GM12878 (cell line): ENCODE results near the gene KAZN. TPM values are rescaled to one million over a fixed set of nuclear protein-coding genes. Genes with fewer than 3 reads are reported as not detected.

Experiments
- ATAC-seq: fragments of 200-7000 bp; cut with Tn5 transposase; 3 replicates; pipeline ENCODE4 v1.9.1; 2020; ENCODE audit warnings: mild to moderate bottlenecking, moderate library complexity
- BruUV-seq: library from RNA; stranded (reverse); fragments of 400-500 nt; replicated peaks from 2 replicates; lab custom pipeline; 2021; lab: Mats Ljungman, UMichigan
- CTCF ChIA-PET: fragments of 300-600 bp; sonication (Branson Sonifier 250); formaldehyde crosslinking; extraction: SDS; loops from one replicate; lab custom pipeline; 2021; ENCODE audit warnings: inconsistent platforms; lab: Yijun Ruan, JAX
- POLR2A ChIA-PET: fragments of 350-600 bp; formaldehyde crosslinking; extraction: SDS; loops from one replicate; lab custom pipeline; 2021; ENCODE audit warnings: inconsistent platforms; lab: Charles Lee
- RAD21 ChIA-PET: fragments of 300-600 bp; sonication (Branson Sonifier 250); formaldehyde crosslinking; loops from one replicate; lab custom pipeline; 2023; ENCODE audit warnings: antibody characterized with exemption; ENCODE audit not compliant: unreplicated experiment; lab: Charles Lee
- SMC1A ChIA-PET: fragments of 300-600 bp; sonication (Branson Sonifier 250); formaldehyde crosslinking; loops from one replicate; lab custom pipeline; 2023; ENCODE audit not compliant: unreplicated experiment, uncharacterized antibody; lab: Charles Lee
- DNase-seq: peaks from one replicate; pipeline ENCODE4 v3.0.0-alpha.2; 2011; ENCODE audit warnings: low read depth, low spot score
- FAIRE-seq: peaks from 3 replicates; lab custom pipeline; 2011; peaks lifted over from hg19 to GRCh38; lab: Jason Lieb, UNC
- H2AFZ ChIP-seq: 2 replicates; pipeline ENCODE4 v1.6.0; 2011; ENCODE audit warnings: low read depth, low read length, control low read depth; ENCODE audit not compliant: control insufficient read depth
- H3K27ac ChIP-seq: 2 replicates; pipeline ENCODE4 v1.5.1; 2011; ENCODE audit warnings: control low read depth; ENCODE audit not compliant: control insufficient read depth, insufficient read depth
- H3K27me3 ChIP-seq, 2 experiments: replicated peaks in 1 of 2; 2 replicates each; pipeline versions ENCODE4 v1.6.0 to v1.6.1; 2011; ENCODE audit warnings: low read length in 1 of 2; ENCODE audit not compliant: control insufficient read depth in 2 of 2, insufficient read depth in 2 of 2
- H3K36me3 ChIP-seq, 2 experiments: 2 replicates each; pipeline ENCODE4 v1.5.1; 2011; ENCODE audit warnings: low read length in 1 of 2; ENCODE audit not compliant: control insufficient read depth in 2 of 2, insufficient read depth in 2 of 2
- H3K4me1 ChIP-seq: 2 replicates; pipeline ENCODE4 v1.6.1; 2011; ENCODE audit warnings: mild to moderate bottlenecking, low read length, moderate library complexity, mixed read lengths; ENCODE audit not compliant: control insufficient read depth, insufficient read depth
- H3K4me2 ChIP-seq: 2 replicates; pipeline ENCODE4 v1.6.0; 2011; ENCODE audit warnings: control low read depth; ENCODE audit not compliant: control insufficient read depth, insufficient read depth
- H3K4me3 ChIP-seq: fragments of 200-600 bp; sonication (generic); 2 replicates; pipeline ENCODE4 v1.5.1; 2016
- H3K79me2 ChIP-seq: 2 replicates; pipeline ENCODE4 v1.6.0; 2011; ENCODE audit warnings: low read length; ENCODE audit not compliant: control insufficient read depth, insufficient read depth
- H3K9ac ChIP-seq: 2 replicates; pipeline ENCODE4 v1.8.0; 2011; ENCODE audit warnings: low read length, control low read depth, mixed read lengths; ENCODE audit not compliant: control insufficient read depth, insufficient read depth
- H3K9me3 ChIP-seq: replicated peaks from 3 replicates; pipeline ENCODE4 v1.5.1; 2011; ENCODE audit warnings: mild to moderate bottlenecking, low read length; ENCODE audit not compliant: control insufficient read depth, insufficient read depth
- H4K20me1 ChIP-seq: 2 replicates; pipeline ENCODE4 v1.6.0; 2011; ENCODE audit not compliant: control insufficient read depth, insufficient read depth
- ATF7 ChIP-seq: fragments of 450-650 bp; IDR thresholded peaks from 2 replicates; pipeline ENCODE4 v1.6.1; 2016; ENCODE audit warnings: low read depth, mild to moderate bottlenecking
- BRCA1 ChIP-seq: IDR thresholded peaks from 2 replicates; pipeline ENCODE4 v1.6.1; 2011; ENCODE audit warnings: low read depth, low read length, improper control_type of control experiment
- CEBPB ChIP-seq, 2 experiments: fragments of 150-350 bp in 1 of 2; IDR thresholded peaks; 2 replicates each; pipeline ENCODE4 v1.6.1; 2012 to 2014; ENCODE audit warnings: low read depth in 2 of 2, low read length in 2 of 2, borderline replicate concordance in 1 of 2, inconsistent platforms in 1 of 2
- MEF2A ChIP-seq: IDR thresholded peaks from 2 replicates; pipeline ENCODE4 v1.6.1; 2011; ENCODE audit warnings: low read depth, mild to moderate bottlenecking, low read length, moderate library complexity; ENCODE audit not compliant: insufficient read depth
- MYC ChIP-seq: IDR thresholded peaks from 2 replicates; pipeline ENCODE4 v1.6.1; 2011; ENCODE audit warnings: mild to moderate bottlenecking, low read length, moderate library complexity, inconsistent platforms; ENCODE audit not compliant: insufficient read depth, insufficient replicate concordance, insufficient read length, severe bottlenecking
- SMC3 ChIP-seq: IDR thresholded peaks from 2 replicates; pipeline ENCODE4 v1.6.1; 2011; ENCODE audit warnings: low read length, improper control_type of control experiment, borderline replicate concordance
- SP1 ChIP-seq: IDR thresholded peaks from one replicate; pipeline ENCODE4 v1.6.1; 2011; ENCODE audit warnings: low read depth, low read length
- SRF ChIP-seq, 2 experiments: IDR thresholded peaks; 2 replicates each; pipeline ENCODE4 v1.6.1; 2011; ENCODE audit warnings: low read depth in 2 of 2, low read length in 2 of 2, mild to moderate bottlenecking in 1 of 2, moderate library complexity in 1 of 2
- TBL1XR1 ChIP-seq: IDR thresholded peaks from 2 replicates; pipeline ENCODE4 v1.6.1; 2012; ENCODE audit warnings: low read depth, low read length, improper control_type of control experiment
- ZNF384 ChIP-seq: IDR thresholded peaks from 2 replicates; pipeline ENCODE4 v1.6.1; 2012; ENCODE audit warnings: low read depth, mild to moderate bottlenecking, low read length, improper control_type of control experiment, borderline replicate concordance
- WGBS: methylation state at CpG from one replicate; pipeline ENCODE4 v1.1.6; 2016; ENCODE audit warnings: low lambda C conversion rate; ENCODE audit not compliant: insufficient replicate concordance, insufficient coverage; ENCODE audit errors: missing lambda C conversion rate; 5-methylcytosine and 5-hydroxymethylcytosine counted together
- in situ Hi-C: fragments of 300-500 bp; cut with MboI; formaldehyde crosslinking; loops from 9 replicates; pipeline ENCODE4 v1.14.3; 2018; ENCODE audit warnings: mixed read lengths
- intact Hi-C: fragments of 100-400 bp; cut with micrococcal nuclease; formaldehyde crosslinking; loops from one replicate; pipeline ENCODE4 v1.14.2; 2022; ENCODE audit not compliant: unreplicated experiment
- polyA plus RNA-seq, 11 experiments: library from polyadenylated mRNA; depleted of rRNA in 4 of 11; unstranded in 6 of 11; stranded (reverse) in 5 of 11; fragments of >200 nt; fragmentation: Nextera tagmentation in 4 of 11; fragmentation: Illumina TruSeq in 1 of 11; extraction: Ambion mirVana in 4 of 11; extraction: Trizol in 1 of 11; gene quantifications; 1 replicate in 1 of 11; 2 replicates in 10 of 11; pipeline versions ENCODE4 v1.2.1 to v1.2.3, GENCODE V29; 2011 to 2016; ENCODE audit warnings: inconsistent platforms in 2 of 11, missing spikeins in 2 of 11, low read depth in 1 of 11
- total RNA-seq, 4 experiments: library from RNA; depleted of rRNA in 3 of 4; stranded (reverse); fragments of >200 nt in 3 of 4; fragmentation: Illumina TruSeq in 1 of 4; extraction: Trizol in 1 of 4; gene quantifications; 2 replicates each; pipeline versions ENCODE4 v1.2.1 to v1.2.3, GENCODE V29; 2013 to 2021
- TF ChIP-seq, protein P1 (sequence below): fragments of 450-650 bp; formaldehyde crosslinking; IDR thresholded peaks from 2 replicates; pipeline ENCODE4 v1.4.0; 2020; ENCODE audit warnings: mild to moderate bottlenecking, moderate library complexity
- TF ChIP-seq, protein P2 (sequence below): IDR thresholded peaks from 2 replicates; pipeline ENCODE4 v1.6.1; 2012; ENCODE audit warnings: low read depth, low read length, improper control_type of control experiment
- TF ChIP-seq, protein P3 (sequence below): fragments of 450-650 bp; IDR thresholded peaks from 2 replicates; pipeline ENCODE4 v1.6.1; 2017; ENCODE audit warnings: mild to moderate bottlenecking
- TF ChIP-seq, protein P4 (sequence below): fragments of 450-650 bp; formaldehyde crosslinking; IDR thresholded peaks from 2 replicates; pipeline ENCODE4 v1.4.0; 2022; ENCODE audit warnings: mild to moderate bottlenecking, moderate library complexity

Gene KAZN
- total and polyA plus RNA-seq, 10 of the 15 experiments (the other 5 are each of a cell fraction or from before 2014, with no cell fraction given) = 0.72 to 4.0 (median 1.2) TPM

DNA sequence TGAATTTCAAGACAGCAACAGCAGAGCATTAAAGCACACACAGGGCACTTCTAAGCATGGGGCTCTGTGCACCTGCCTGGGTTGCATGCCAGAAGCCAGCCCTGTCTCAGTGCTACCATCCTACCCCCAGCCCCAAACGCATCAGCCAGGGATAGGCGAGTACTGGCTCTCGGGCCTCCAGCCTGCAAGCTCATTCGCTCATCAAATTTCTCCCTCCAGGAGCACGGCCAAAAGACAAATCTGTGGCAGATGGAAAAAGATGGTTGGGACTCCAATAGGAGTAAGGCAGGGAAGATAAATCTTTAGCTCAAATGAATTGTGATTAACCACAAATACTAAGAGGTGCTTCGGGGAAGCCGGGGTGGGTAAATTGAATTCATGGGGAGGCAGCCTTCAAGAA is 189.6 kb downstream of the KAZN start (continued):
- TF ChIP-seq, protein P1, sequence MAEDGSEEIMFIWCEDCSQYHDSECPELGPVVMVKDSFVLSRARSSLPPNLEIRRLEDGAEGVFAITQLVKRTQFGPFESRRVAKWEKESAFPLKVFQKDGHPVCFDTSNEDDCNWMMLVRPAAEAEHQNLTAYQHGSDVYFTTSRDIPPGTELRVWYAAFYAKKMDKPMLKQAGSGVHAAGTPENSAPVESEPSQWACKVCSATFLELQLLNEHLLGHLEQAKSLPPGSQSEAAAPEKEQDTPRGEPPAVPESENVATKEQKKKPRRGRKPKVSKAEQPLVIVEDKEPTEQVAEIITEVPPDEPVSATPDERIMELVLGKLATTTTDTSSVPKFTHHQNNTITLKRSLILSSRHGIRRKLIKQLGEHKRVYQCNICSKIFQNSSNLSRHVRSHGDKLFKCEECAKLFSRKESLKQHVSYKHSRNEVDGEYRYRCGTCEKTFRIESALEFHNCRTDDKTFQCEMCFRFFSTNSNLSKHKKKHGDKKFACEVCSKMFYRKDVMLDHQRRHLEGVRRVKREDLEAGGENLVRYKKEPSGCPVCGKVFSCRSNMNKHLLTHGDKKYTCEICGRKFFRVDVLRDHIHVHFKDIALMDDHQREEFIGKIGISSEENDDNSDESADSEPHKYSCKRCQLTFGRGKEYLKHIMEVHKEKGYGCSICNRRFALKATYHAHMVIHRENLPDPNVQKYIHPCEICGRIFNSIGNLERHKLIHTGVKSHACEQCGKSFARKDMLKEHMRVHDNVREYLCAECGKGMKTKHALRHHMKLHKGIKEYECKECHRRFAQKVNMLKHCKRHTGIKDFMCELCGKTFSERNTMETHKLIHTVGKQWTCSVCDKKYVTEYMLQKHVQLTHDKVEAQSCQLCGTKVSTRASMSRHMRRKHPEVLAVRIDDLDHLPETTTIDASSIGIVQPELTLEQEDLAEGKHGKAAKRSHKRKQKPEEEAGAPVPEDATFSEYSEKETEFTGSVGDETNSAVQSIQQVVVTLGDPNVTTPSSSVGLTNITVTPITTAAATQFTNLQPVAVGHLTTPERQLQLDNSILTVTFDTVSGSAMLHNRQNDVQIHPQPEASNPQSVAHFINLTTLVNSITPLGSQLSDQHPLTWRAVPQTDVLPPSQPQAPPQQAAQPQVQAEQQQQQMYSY = no peak
- TF ChIP-seq, protein P2, sequence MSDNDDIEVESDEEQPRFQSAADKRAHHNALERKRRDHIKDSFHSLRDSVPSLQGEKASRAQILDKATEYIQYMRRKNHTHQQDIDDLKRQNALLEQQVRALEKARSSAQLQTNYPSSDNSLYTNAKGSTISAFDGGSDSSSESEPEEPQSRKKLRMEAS = no peak
- no peak for TF ChIP-seq ATF7
- TF ChIP-seq BRCA1 = no peak
- no peak for TF ChIP-seq SRF (IDR thresholded peaks at IDR 0.05; ENCODE audit: low read depth in 2 of 2, low read length in 2 of 2)

DNA sequence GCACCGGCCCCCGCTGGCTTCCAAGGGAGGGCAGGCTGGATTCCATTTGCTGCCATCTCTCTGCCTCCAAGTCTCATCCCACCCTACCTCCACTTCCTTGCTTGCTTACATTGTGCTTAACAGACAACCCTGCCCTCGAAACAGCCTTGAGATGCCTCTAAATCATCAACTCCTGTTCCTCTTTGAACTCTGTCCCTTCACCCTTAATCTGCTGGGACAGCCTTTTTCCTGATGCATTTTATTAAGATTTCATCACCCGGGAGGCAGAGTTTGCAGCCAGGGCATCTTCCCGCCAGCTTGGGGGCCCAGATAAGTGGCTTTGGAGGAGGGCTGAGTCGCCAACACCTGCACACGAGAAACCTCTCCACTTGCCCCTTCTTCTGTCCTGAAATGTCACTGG is 192.5 kb downstream of the KAZN start:
- CTCF ChIA-PET = interaction anchor here (1.1 kb wide), 1 partner anchor 11 kb away, joined by 3 read pairs; no protein-coding TSS in a partner anchor
- RAD21 ChIA-PET = no interaction called here
- H4K20me1 ChIP-seq = no peaks in the 10 kb centered on the region
- no peak for TF ChIP-seq CEBPB (IDR thresholded peaks at IDR 0.05; ENCODE audit: borderline replicate concordance in 1 of 2, low read depth in 2 of 2, low read length in 2 of 2)
- no peak for TF ChIP-seq SMC3
- TF ChIP-seq ZNF384 = no peak
- TF ChIP-seq, protein P3, sequence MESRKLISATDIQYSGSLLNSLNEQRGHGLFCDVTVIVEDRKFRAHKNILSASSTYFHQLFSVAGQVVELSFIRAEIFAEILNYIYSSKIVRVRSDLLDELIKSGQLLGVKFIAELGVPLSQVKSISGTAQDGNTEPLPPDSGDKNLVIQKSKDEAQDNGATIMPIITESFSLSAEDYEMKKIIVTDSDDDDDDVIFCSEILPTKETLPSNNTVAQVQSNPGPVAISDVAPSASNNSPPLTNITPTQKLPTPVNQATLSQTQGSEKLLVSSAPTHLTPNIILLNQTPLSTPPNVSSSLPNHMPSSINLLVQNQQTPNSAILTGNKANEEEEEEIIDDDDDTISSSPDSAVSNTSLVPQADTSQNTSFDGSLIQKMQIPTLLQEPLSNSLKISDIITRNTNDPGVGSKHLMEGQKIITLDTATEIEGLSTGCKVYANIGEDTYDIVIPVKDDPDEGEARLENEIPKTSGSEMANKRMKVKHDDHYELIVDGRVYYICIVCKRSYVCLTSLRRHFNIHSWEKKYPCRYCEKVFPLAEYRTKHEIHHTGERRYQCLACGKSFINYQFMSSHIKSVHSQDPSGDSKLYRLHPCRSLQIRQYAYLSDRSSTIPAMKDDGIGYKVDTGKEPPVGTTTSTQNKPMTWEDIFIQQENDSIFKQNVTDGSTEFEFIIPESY = no peak
- TF ChIP-seq TBL1XR1 = no peak
- no peak for TF ChIP-seq MYC
- TF ChIP-seq SP1 = no peak
- TF ChIP-seq, protein P4, sequence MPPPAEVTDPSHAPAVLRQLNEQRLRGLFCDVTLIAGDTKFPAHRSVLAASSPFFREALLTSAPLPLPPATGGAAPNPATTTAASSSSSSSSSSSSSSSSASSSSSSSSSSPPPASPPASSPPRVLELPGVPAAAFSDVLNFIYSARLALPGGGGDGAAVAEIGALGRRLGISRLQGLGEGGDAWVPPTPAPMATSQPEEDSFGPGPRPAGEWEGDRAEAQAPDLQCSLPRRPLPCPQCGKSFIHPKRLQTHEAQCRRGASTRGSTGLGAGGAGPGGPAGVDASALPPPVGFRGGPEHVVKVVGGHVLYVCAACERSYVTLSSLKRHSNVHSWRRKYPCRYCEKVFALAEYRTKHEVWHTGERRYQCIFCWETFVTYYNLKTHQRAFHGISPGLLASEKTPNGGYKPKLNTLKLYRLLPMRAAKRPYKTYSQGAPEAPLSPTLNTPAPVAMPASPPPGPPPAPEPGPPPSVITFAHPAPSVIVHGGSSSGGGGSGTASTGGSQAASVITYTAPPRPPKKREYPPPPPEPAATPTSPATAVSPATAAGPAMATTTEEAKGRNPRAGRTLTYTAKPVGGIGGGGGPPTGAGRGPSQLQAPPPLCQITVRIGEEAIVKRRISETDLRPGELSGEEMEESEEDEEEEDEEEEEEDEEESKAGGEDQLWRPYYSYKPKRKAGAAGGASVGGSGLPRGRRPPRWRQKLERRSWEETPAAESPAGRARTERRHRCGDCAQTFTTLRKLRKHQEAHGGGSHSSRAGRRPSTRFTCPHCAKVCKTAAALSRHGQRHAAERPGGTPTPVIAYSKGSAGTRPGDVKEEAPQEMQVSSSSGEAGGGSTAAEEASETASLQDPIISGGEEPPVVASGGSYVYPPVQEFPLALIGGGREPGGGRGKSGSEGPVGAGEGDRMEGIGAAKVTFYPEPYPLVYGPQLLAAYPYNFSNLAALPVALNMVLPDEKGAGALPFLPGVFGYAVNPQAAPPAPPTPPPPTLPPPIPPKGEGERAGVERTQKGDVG (CRISPR knock-in tag) = no peak
- no peak for TF ChIP-seq MEF2A

More for the DNA sequence above, 192.5 kb downstream of the KAZN start:
- in situ Hi-C loops (no loop called here), intact Hi-C loops (no loop called here)
- Histone ChIP-seq H3K36me3 (no peaks in the 10 kb centered on the region), H3K9ac (no peak overlapping the region), H3K79me2 (no peaks in the 10 kb centered on the region), H3K9me3 (no peaks in the 10 kb centered on the region), H2AFZ (no peak overlapping the region), H3K27me3 (no peaks in the 10 kb centered on the region; a peak in 2 of 4 replicates), H3K4me3 (no peak overlapping the region), H3K4me2 (no peak overlapping the region), H3K4me1 (no peaks in the 10 kb centered on the region), H3K27ac (no peak overlapping the region)
- no peak for FAIRE-seq
- ChIA-PET POLR2A (no interaction called here), SMC1A (no interaction called here)
- DNase-seq = no peak
- no TSS peak for BruUV-seq
- 37% methylated on average over 6 of the region's 7 CpGs for WGBS
- ATAC-seq = no peak
